Measurements from ENCODE around the gene NCR3LG1.

NCR3LG1 gene

DNA sequence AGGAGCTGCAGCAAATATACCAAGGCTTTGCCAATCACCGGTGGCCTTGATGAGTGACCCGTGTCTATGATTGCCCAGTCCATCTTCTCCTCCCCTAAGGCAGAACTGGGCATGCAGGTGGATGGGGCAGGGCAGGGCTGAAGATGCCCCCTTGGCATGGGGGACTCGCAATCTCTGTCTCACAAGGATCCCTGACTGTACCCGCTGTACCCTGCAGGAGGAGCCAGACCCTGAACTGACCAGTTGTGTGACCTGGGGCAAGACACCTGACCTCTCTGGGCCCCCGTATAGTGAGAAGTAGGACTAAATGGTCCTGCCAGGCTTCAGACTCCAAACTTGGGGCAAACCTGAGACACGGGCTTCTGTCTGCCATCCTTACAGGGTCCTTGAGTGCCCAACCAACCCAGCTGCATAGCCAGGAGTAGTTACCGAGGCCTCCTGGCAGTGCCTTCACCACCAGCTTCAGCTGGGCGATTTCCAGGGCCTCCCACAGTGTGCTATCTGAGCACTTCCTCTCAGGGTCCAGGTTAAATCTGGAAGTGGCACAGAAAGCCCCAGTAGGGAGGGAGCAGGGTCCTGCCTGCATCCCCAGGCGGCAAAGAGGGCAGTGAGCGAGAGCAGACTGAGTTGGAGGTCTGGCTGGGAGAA, 43.3 kb downstream of the NCR3LG1 start:
- DNase-seq: no peak

- DNase-seq: no peak
Observed at GRCh38 chr11:17395554-17395961, 44.0 kb downstream of the NCR3LG1 start.

DNA sequence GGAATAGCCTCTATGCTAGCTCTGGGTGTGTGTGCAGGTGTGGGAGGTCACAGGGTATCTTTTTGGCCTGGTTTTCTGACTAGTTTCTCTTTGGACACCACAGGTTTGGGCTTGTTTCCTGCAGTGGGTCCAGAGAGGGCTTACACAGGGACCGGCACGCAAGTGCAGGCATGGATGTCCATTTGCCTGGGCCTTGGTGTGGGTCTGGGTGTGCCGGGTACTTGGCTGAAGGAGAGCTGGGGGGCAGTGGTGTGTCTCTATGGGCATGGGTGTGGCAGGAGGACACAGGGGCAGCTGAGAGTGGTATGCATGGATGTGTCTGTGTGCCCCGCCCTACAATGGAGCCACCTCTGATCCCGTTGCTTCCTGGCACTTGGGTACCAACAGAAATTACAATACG, 44.4 kb downstream of the NCR3LG1 start:
- no peak for DNase-seq

DNA sequence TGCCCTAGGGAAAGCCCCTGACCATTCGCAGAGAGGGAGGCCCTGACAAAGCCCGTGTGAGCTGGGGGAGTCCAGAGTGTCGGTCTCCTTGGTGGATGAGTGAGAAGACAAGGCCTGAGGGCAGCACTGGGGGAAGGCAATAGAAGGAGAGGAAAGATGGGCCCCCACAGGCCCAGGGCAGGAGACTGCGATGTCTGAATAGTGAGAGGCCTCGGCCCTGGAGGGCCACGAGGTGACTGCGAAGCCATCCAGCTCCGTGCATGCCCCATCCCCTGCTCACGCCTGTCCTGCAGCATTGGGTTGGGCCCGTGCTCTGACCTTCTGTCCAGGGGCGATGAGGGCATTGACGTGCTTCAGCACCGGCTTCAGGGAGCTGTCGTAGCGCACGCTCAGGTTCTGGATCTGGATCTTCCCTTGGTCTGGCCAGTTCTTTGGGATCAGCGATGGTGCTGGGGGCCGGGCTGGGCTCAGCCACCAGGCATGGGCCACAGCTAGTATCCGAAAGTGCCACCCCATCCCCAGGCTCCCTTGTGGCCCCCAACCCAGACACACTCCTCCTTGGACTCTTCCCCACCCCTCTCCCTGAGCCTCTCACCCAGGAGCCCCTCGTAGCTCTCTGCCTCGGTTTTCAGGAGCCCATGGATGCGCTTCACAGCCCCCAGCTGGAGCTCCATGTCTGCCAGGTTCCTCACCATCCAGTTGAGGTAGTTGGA, 45.2 kb downstream of the NCR3LG1 start:
- DNase-seq: no peak

DNA sequence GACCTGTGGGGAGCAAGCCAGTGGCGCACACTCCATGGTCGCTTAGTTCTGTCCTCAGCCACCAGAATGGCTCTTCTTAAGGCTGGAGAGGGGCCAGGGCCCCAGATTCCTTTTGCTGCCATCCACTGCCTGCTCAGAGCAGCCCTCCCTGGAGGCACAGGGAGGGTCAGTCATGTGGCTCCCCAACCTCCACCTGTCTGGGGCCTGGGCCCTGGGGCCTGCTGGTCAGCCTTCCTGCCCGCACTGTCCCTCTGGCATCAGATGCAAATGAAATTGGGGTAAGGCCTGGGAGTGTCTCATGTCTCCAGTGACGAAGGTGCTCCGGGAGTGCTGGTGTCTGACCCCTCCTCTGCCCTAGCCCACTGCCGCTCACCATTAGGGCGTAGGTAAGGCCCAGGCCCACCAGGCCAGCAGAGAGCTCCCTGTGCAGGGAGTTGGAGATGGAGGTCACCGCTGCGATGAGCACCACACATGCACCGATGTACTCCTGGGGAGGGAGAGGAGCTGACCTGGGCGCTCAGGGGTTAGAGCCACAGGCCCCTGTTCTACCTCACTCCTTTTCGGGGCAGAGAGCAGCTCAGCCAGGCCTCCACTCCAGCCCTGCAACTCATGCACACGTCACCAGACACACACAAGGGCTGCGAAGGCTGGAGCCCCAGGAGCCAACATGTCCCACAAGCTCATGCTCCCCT, 45.9 kb downstream of the NCR3LG1 start:
- DNase-seq: no peak

DNA sequence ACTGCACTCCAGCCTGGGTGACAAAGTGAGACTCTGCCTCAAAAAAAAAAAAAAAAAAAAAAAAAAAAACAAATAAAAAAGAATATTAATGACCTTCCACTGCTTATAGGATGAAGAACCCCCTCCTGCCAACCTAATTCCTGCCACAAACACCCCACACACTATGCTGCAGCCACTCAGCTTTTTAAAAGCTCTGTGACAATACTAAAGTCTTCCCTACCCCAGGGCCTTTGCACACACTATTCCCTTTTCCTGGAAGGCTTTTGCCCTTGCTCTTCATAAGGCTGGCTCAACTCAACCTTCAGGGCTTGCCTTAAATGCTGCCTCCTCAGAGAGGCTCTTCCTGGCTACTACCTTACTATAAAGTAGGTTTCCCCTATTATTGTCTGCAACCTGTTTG, 47.6 kb downstream of the NCR3LG1 start:
- no peak for DNase-seq

- DNase-seq: no peak
Observed at GRCh38 chr11:17400048-17400775, 48.6 kb downstream of the NCR3LG1 start.

DNA sequence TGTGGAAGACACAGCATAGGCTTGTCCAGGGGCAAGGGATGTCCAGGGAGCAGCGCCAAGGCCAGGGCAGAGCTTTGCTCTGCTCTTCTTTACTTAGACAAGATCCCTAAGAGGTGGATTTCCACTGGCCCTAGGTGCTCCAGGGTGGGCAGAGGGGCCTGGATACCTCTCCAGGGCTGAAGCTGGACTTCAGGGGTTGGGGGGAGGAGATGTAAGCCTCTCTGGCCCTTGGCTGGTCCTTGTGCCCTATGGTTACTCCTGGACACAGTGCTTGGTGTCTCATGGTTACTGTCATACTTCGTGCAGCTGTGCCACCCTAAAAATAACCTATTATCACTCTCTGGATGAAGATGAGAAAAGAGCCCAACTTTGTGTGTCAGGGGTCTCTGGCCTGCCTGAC, 49.7 kb downstream of the NCR3LG1 start:
- no peak for DNase-seq

- DNase-seq: no peak
Observed at GRCh38 chr11:17401841-17402240, 50.2 kb downstream of the NCR3LG1 start.

DNA sequence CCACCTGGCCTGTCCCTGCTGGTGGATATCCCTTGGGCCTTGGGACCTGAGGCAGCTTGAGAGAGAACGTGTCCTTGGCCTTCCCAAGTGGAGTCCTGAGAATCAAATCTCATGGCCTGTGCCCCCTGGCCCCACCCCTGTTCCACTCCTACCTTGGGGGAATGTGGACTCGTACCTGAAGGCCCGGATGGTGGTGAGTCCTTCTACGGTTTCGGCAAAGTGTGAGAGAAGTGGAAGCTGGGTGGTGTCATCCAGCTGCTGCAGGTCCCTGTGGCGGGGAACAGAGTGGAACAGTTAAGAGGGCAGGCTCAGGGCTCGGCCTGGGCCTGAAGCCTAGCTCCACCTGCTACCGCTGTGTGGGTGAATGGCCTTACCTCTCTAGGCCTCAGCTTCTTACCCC, 50.9 kb downstream of the NCR3LG1 start:
- DNase-seq: no peak

DNA sequence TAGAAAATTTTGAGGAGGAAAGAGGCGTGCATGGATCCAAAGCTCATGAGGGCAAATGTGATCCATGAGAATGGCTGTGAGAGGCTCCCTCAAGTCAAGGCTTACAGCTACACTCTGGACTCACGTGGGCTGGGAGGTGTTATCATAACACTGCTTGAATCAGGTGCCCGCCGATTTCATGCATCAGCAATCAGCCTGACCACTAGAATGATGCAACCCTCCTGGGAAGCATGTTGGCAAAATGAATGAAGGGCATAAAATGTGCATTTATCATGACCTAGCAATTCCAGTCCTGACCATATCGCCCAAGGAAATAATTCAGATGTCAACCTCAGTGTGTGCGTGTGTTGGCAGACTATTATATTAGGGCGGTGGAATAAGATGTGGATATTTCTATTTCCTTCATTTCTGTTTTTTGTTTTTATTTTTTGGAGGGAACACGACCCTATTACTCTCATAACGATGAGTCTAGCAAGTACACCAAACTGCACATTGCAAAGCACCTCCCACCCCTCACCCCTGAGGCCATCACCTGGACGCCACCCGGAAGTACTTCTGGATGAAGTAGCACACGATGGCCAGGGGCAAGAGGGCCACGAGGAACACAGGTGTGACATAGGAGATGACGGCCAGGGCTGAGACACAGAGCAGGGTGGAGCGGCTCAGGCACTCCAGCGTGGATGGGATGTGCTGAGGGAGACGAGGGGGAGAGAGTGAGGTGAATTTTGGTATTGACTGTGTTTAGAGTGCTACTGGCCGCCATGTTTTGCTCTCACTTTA, 52.6 kb downstream of the NCR3LG1 start:
- no peak for DNase-seq

GRCh38 chr11:17405232-17406005, 53.8 kb downstream of the NCR3LG1 start:
- DNase-seq: no peak

DNA sequence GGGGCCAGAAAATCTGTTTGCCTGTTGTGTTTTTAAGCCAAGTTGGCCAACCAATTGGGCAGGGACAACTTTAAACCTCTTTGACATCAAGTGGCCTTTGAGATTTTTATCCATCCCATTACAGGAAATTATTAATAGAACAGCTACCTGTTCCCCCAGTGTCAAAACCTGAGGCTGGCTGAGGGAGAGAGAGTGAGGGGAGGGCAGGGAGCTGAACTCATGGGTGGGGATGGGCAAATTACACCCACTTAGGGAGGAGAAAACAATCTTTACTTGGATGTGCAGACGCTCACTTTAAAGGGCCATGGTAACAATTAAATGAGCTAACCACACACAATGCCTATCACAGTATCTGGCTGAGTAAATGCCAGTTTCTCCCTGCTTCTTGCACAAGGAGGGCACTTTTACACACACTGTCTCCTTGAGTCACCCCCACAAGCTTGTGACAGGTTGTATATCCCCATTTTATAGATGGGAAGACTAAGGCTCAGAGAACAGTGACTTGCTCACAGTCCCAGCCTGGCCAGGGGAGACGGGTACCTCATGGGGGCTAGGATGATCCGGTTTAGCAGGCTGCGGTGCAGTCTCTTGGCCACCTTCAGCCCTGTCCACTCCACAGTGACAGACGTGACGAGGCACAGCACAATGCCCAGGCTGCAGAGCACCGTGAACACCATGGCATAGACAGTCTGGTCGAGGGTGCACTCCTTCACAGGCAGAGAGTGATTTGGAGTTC, 54.6 kb downstream of the NCR3LG1 start:
- DNase-seq: no peak

GRCh38 chr11:17406818-17407149, 55.2 kb downstream of the NCR3LG1 start:
- no peak for DNase-seq

GRCh38 chr11:17407575-17407974, 56.0 kb downstream of the NCR3LG1 start:
- no peak for DNase-seq

- no peak for DNase-seq
Observed at GRCh38 chr11:17408026-17408425, 56.4 kb downstream of the NCR3LG1 start.

- no peak for DNase-seq
Observed at GRCh38 chr11:17408641-17409040, 57.0 kb downstream of the NCR3LG1 start.

DNA sequence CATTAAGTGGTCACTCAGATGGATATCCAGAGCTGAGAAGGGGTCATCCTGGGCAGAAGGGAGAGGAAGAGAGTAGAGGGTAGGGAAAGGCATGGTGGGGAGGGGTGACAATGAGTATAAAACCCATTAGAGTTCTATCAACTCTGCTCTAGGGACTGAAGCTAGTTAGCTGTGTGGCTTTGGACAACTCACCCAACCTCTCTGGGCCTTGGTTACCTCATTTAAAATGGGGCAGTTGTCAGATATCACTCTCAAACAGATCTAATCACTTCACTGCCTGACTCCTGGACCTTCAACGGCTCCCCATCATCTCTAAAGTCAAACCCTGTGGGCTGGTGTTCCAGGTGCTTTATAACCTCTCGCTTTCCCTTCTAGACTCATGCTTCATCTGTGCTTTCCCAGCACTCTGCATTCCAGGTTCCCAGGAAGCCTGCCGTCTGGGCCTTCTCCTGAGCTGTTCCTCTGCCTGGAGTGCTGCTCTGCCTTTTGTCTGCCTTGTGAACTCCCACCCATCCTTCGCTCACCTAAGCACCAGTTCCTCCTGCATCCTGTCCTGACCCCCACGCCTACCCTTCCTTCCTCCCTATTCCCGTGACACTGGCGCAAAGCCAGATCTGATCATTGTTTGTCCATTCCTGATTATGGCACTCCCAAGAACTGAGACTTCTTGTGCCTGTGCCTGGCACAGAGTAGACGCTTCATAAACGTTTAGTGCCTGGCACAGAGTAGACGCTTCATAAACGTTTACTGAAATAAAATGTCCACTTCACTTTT, 59.2 kb downstream of the NCR3LG1 start:
- no peak for DNase-seq

GRCh38 chr11:17411418-17411817, 59.8 kb downstream of the NCR3LG1 start:
- DNase-seq: no peak

- DNase-seq: no peak
Observed at GRCh38 chr11:17412488-17413180, 61.0 kb downstream of the NCR3LG1 start.
